HG02938 (cell line): ENCODE data around the gene TWF1.
"Not testable (repeated sequence)": the region's sequence is repeated elsewhere in the genome, so short reads cannot be mapped to it uniquely, and the experiment has no call there.

Source experiments
- ATAC-seq: cut with Tn5 transposase; IDR thresholded peaks from one replicate; pipeline ENCODE4 v1.9.1; 2021; ENCODE audit warnings: mild to moderate bottlenecking, moderate library complexity; ENCODE audit not compliant: unreplicated experiment

Gene TWF1

DNA sequence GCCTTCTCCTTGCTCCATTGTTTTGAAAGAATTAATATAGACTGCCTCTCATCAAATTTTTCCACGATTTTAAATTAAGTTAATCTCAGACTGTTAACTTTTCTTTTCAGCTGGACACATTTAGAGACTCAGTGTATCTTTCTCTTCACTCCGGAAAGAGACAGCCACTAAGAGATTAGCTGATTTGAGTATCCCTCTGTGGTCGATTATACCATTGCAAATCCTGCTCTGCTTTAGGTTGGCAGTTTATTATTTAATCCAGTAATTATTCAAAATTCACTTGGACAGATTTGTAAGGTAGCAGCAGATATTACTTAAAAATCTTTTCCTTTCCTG is 588 bp upstream of the TWF1 start:
- ATAC-seq = no peak

- peak; percentile 28 for ATAC-seq
Measured at GRCh38 chr12:43805149-43805859, 813 bp downstream of the TWF1 start.

DNA sequence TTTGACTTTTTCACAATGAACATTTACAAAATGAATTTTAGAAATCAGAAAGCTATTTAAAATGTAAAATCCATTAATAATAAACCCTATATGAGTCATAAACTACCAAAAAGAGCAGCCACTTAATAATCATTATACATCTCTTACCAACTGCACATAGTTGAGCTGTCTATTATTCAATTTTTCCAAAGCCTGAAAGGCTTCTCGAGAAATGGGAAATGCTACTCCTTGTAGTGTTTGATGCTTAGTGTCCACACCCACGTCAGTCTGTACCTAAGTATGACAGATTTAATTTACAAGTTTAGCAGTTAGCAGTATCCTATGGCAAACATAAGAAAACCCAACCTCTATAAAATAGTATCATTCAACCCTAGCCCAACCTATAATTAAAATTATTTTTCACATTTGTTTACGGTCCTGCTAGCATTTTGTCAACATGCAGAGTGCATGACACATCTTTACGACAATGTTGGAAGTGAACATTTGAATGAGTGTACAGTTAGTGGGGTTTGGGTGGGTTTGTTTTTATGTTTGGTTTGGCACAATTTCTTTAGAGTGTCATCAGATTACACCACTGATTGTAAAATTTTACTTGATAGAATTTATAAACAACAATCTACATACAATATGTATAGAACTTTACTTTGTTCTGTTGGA is 8.4 kb downstream of the TWF1 start:
- no peak for ATAC-seq

GRCh38 chr12:43795716-43796280 is 10.3 kb downstream of the TWF1 start:
- ATAC-seq = no peak

DNA sequence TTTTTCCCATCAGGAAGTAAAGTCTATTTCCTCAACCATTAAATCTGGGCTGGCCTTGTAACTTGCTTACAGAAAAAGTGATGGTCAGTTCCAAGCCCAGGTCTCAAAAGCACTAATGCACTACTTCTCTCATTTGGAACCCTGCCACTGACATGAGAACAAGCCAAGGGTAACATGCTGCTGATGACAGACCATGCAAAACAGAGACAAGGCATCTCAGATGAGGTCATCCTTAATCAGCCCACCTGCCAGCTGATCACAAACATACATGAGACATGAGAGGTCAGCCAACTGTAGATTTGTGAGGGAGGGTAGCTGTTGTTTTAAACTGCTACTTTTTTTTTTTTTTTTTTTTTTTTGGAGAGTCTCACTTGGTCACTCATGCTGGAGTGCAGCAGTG is 16.2 kb downstream of the TWF1 start:
- ATAC-seq = no peak

GRCh38 chr12:43786899-43787693 is 19.0 kb downstream of the TWF1 start:
- ATAC-seq = no peak

- no peak for ATAC-seq
Measured at GRCh38 chr12:43776498-43776897, 29.6 kb downstream of the TWF1 start.

GRCh38 chr12:43766291-43766690 is 39.8 kb downstream of the TWF1 start:
- no peak for ATAC-seq

DNA sequence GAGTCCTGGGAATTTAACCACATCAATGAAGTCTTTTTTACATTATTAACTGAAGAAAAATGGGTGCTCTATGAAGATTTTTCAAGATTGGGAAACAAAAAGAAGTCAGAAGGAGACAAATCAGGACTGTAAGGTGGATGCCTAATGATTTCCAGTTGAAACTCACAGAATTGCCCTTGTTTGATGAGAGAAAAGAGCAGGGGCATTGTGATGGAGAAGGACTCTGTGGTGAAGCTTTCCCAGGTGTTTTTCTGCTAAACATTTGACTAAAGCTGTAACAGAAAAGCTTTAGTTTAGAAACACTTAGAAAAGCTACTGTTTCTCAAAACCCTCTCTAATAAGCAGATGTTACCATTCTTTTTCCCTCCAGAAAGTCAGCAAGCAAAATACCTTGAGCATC is 41.6 kb downstream of the TWF1 start:
- no peak for ATAC-seq

GRCh38 chr12:43763769-43764168 is 42.3 kb downstream of the TWF1 start:
- no peak for ATAC-seq

DNA sequence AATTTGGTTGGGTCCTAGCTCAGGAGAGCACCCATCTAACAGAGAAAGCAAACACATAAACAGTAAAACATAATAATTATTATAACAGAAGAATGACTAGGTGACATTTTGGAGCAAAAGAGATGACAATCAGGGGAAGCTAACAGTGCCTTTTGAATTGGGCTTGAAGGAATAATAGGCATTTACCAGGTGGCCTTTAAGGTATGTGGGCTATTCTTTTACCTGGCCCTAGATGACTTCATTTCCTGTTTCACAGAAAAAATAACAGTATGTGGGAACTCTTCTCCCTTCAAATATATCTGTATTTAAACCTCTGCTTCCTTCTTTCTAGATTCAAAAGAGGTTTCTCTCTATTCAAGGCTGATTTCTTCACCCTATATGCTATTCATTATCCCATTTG is 43.5 kb downstream of the TWF1 start:
- ATAC-seq = no peak

GRCh38 chr12:43761500-43761899 is 44.6 kb downstream of the TWF1 start:
- ATAC-seq = no peak

DNA sequence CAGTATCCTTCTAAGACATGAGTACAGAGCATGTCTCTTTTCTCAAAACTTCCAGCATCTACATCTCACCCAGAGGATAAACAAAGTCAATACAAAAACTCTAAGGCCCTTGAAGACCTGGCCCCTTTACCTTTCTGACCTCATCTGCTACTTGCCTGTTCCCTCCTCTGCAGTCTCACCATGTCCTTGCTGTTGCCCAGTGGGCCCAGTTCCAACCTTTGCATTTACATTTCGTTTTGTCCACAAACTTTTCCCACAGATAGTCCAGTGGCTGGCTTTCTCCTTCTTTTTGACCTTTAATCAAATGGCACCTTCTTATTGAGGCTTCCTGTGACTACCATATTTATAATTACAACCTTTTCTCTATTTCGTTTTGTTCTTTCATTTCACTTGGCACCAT is 45.7 kb downstream of the TWF1 start:
- ATAC-seq = no peak

DNA sequence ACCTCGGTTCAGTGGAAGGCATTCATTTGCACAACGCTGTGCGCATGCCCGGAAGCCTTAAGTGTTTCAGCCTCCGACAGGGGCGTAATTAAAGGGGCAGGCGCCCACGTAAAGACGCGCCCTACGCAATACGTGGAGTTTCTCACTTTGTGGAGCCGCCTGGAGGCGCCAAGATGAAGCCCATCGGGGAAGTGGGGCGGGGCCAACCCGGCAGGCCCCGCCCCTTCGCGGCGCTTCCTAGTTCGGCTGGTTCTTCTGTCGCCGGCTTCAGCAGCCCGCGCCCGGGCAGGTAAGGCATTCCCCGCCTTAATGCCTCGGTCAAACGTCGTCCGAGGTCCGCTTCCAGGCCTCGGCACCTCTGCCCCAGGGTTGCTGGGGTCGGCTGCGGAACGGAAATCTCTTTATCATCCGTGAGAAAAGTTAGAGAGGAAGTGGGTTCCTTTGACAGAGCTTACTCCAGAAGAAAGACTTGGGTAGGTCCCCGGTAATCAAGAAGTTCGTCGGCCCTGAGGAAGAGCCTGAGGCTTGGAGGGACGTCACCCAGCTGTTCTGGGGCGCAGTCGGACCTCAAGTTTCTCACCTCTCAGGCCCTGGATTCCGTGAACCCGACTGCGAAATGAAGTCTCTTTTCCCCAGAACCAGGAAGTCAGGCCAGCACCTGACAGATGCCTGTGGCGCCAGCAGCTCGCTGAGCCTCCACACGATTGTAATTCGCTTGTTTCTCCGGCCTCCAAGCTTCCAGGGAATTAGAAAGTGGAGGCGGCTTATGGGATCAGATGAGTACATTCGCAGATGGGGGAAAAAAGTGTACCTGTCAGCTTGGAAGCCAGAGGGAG is 47.2 kb downstream of the TWF1 start, which contains the start of the genes IRAK4 and PUS7L:
TSS of gene IRAK4 (plus strand) at position 224 of the 836 bp plus-strand sequence. CDS start 9,161 bp downstream, outside the sequence.
TSS of gene PUS7L (minus strand) at position 63 of the 836 bp plus-strand sequence. CDS start 3,545 bp downstream, outside the sequence.
- ATAC-seq = peak; percentile 96

GRCh38 chr12:43758247-43758727 is 47.8 kb downstream of the TWF1 start:
- ATAC-seq = peak; percentile 6

DNA sequence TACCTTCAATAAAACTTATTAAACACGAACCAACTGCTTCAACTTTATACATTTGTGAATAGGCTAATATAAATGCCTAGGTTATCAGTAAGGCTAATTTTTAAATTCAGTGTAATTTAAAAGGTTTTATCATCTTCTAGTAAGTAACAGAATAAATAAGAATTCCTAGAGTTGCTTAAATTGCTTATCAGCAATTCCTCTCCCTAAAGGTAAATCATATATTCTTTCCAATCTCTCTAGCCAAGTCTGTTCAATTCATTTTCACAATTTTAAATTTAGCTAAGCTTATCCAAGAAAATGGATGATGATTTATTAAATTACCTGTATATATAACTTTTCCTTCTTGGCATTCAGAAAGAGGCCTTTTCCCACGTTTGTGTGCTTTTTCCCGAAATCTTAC is 52.1 kb downstream of the TWF1 start:
- no peak for ATAC-seq

DNA sequence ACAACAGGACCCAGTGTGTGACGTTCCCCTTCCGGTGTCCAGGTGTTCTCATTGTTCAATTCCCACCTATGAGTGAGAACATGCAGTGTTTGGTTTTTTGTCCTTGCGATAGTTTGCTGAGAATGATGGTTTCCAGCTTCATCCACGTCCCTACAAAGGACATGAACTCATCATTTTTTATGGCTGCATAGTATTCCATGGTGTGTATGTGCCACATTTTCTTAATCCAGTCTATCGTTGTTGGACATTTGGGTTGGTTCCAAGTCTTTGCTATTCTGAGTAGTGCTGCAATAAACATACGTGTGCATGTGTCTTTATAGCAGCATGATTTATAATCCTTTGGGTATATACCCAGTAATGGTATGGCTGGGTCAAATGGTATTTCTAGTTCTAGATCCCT is 54.8 kb downstream of the TWF1 start:
- ATAC-seq = not testable (repeated sequence)

GRCh38 chr12:43750814-43751213 is 55.3 kb downstream of the TWF1 start:
- ATAC-seq = no peak

DNA sequence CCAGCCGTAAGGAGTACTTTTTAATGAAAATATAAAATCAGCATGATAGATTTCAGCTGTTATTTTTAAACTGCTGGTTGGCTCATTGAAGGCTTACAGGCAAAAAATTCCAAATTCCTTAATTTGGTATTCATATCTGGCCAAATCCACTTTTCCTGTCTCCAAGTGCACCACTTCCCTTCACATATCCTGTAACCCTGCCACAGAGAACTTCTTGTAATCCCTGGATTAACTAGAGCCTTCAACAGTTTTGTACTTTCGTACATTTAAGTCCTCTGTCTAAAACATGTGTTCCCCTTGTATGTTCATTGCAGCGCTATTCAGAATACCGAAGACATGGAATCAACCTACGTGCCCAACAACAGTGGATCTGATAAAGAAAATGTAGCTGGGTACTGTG is 57.1 kb downstream of the TWF1 start:
- ATAC-seq = no peak

- ATAC-seq = no peak
Measured at GRCh38 chr12:43744826-43745225, 61.3 kb downstream of the TWF1 start.
